ENCODE data around the gene UBL7. TPM values are rescaled to one million over a fixed set of nuclear protein-coding genes. Genes with fewer than 3 reads are reported as not detected.

Gene UBL7
- total RNA-seq, 1 donor from 2014 or later: 57.0 TPM

GRCh38 chr15:74429781-74430400, 31.1 kb downstream of the UBL7 start:
- peaks cover 26% of the 10 kb centered on the region for H3K27me3 Mint-ChIP-seq
- no peaks in the 10 kb centered on the region for H3K9me3 Mint-ChIP-seq
- H3K27ac Mint-ChIP-seq: no peak overlapping the region
- DNase-seq (ENCODE audit: extremely low spot score, unreplicated experiment): no peak
- peak overlapping the region; percentile 15 for H3K4me3 Mint-ChIP-seq
- H3K4me1 Mint-ChIP-seq (ENCODE audit: unreplicated experiment): peaks cover 17% of the 10 kb centered on the region
- TF ChIP-seq CTCF (conservative IDR thresholded peaks at IDR 0.05): no peak
- H3K36me3 Mint-ChIP-seq: no peaks in the 10 kb centered on the region

GRCh38 chr15:74428970-74429780, 31.8 kb downstream of the UBL7 start:
- DNase-seq (ENCODE audit: extremely low spot score, unreplicated experiment): no peak
- Mint-ChIP-seq H3K27me3 (peaks cover 22% of the 10 kb centered on the region), H3K27ac (no peak overlapping the region), H3K4me1 (ENCODE audit: unreplicated experiment) (peaks cover 11% of the 10 kb centered on the region), H3K4me3 (no peak overlapping the region), H3K36me3 (no peaks in the 10 kb centered on the region), H3K9me3 (no peaks in the 10 kb centered on the region)
- no peak for TF ChIP-seq CTCF (conservative IDR thresholded peaks at IDR 0.05)

GRCh38 chr15:74428442-74428787, 32.5 kb downstream of the UBL7 start:
- H3K36me3 Mint-ChIP-seq: no peaks in the 10 kb centered on the region
- H3K4me3 Mint-ChIP-seq: no peak overlapping the region
- peak overlapping the region; percentile 43 for H3K27ac Mint-ChIP-seq

GRCh38 chr15:74427607-74428441, 33.1 kb downstream of the UBL7 start:
- DNase-seq (ENCODE audit: extremely low spot score, unreplicated experiment): no peak
- H3K9me3 Mint-ChIP-seq: no peaks in the 10 kb centered on the region
- peaks cover 22% of the 10 kb centered on the region for H3K27me3 Mint-ChIP-seq

More at GRCh38 chr15:74428442-74428787, 32.5 kb downstream of the UBL7 start:
- H3K27me3 Mint-ChIP-seq: peaks cover 22% of the 10 kb centered on the region
- H3K9me3 Mint-ChIP-seq: no peaks in the 10 kb centered on the region
- DNase-seq (ENCODE audit: extremely low spot score, unreplicated experiment): no peak
- H3K4me1 Mint-ChIP-seq (ENCODE audit: unreplicated experiment): peaks cover 13% of the 10 kb centered on the region
- TF ChIP-seq CTCF (conservative IDR thresholded peaks at IDR 0.05): no peak

More at GRCh38 chr15:74427607-74428441, 33.1 kb downstream of the UBL7 start:
- H3K4me3 Mint-ChIP-seq: no peak overlapping the region
- no peaks in the 10 kb centered on the region for H3K36me3 Mint-ChIP-seq
- peaks cover 15% of the 10 kb centered on the region for H3K4me1 Mint-ChIP-seq (ENCODE audit: unreplicated experiment)
- H3K27ac Mint-ChIP-seq: peak overlapping the region; percentile 43
- TF ChIP-seq CTCF (conservative IDR thresholded peaks at IDR 0.05): no peak
